GM10266 (cell line): ENCODE results near the gene TCF12.

ENCODE experiments used
- DNase-seq: peaks from one replicate; pipeline ENCODE4 v3.0.0; 2012; ENCODE audit errors: extremely low spot score
- CTCF ChIP-seq: IDR thresholded peaks from 2 replicates; pipeline ENCODE4 v1.5.1; 2012; ENCODE audit warnings: mild to moderate bottlenecking, low read depth; ENCODE audit not compliant: control insufficient read depth, insufficient read depth; ENCODE audit errors: missing control alignments

TCF12 gene

GRCh38 chr15:57034613-57035012, 116.2 kb downstream of the TCF12 start:
- TF ChIP-seq CTCF, result no peak
- DNase-seq, result no peak

- no peak for DNase-seq
- TF ChIP-seq CTCF, result no peak
Measured at GRCh38 chr15:57035664-57036063, 117.2 kb downstream of the TCF12 start.

GRCh38 chr15:57036352-57036751, 117.9 kb downstream of the TCF12 start:
- no peak for DNase-seq
- TF ChIP-seq CTCF, result no peak

GRCh38 chr15:57037548-57037947, 119.1 kb downstream of the TCF12 start:
- DNase-seq, result no peak
- TF ChIP-seq CTCF, result no peak

- TF ChIP-seq CTCF, result no peak
- no peak for DNase-seq
Measured at GRCh38 chr15:57038040-57038439, 119.6 kb downstream of the TCF12 start.

- DNase-seq, result no peak
- no peak for TF ChIP-seq CTCF
Measured at GRCh38 chr15:57038496-57038895, 120.1 kb downstream of the TCF12 start.

- TF ChIP-seq CTCF, result no peak
Measured at GRCh38 chr15:57041416-57041815, 123.0 kb downstream of the TCF12 start.

More at GRCh38 chr15:57041416-57041815, 123.0 kb downstream of the TCF12 start:
- no peak for DNase-seq
